ENCODE data around the gene UPK3B.
"Not testable (repeated sequence)": the region's sequence is repeated elsewhere in the genome, so short reads cannot be mapped to it uniquely, and the experiment has no call there.

UPK3B gene

GRCh38 chr7:76514926-76515771 is 4.8 kb downstream of the UPK3B start:
- DNase-seq = no peak

DNA sequence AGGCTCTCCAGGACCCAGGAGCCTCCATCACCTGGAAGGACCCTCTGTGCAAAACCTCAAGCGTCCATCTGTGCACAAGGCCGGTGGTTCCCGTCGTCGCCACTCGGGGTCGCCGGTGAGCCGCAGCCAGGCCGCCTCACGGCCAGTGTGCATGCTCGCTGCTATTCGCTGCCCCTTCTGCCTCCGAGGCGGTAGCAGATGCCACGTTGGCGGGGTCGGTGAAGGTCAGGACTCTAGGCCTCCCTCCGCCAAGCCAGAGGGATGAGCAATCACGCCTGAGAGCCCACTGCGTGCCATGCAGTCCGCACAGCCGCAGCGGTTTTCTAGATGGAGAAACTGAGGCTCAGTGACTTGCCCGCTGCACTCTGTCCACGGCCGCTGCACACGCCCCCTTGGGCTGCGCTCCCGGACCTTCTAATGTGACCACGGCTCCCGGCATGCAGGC is 5.7 kb downstream of the UPK3B start:
- DNase-seq = no peak

DNA sequence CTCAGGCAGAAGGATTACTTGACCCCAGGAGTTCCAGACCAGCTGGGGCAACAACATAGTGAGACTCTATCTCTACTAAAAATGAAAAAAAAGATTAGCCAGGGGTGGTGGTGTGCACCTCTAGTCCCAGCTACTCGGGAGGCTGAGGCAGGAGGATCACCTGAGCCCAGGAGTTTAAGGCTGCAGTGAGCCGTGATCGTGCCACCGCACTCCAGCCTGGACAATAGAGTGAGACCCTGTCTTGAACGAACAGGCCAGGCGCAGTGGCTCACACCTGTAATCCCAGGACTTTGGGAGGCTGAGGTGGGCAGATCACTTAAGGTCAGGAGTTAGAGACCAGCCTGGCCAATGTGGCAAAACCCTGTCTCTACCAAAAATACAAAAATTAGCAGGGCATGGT is 6.6 kb downstream of the UPK3B start:
- DNase-seq = not testable (repeated sequence)

DNA sequence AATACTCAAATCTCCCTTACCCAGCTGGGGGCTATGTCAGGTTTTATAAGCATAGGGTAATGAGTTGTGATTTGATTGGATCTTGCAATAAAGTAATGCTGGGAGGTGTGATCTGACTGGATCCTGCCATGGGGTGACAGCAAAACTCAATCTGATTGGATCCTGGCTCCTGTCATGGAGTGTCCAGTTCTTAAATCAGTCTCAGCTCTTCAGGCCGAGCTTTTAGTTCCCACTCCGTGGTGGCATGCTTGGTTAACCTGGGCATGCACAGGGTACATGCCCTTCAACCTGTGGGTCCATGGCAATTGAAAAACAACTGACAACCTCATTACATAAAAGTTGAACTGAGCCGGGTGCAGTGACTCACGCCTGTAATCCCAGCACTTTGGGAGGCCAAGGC is 15.8 kb downstream of the UPK3B start:
- DNase-seq = not testable (repeated sequence)

DNA sequence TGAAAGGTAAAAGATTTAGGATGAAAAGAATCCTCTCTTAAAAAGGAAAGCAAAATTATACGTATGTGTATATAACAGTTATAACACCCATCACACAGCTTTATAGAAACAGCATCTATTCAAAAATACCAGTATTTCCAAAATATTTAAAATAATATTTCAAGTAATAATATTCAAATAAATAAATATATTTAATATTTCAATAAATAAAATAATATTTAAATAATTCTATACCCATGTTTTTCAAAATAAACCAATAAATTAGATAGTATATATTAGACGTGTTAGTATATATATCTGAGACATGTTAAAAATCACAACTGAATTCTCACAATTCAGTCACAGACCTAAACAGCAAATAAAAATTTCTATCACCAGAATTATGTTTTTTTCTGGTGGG is 21.3 kb downstream of the UPK3B start:
- not testable (repeated sequence) for DNase-seq

GRCh38 chr7:76543197-76543596 is 32.8 kb downstream of the UPK3B start, which contains the start of gene SPDYE16:
Gene SPDYE16, minus strand, starts transcription at chr7:76543297. Its CDS starts 1,838 bp downstream, at chr7:76541459.
- DNase-seq = not testable (repeated sequence)

DNA sequence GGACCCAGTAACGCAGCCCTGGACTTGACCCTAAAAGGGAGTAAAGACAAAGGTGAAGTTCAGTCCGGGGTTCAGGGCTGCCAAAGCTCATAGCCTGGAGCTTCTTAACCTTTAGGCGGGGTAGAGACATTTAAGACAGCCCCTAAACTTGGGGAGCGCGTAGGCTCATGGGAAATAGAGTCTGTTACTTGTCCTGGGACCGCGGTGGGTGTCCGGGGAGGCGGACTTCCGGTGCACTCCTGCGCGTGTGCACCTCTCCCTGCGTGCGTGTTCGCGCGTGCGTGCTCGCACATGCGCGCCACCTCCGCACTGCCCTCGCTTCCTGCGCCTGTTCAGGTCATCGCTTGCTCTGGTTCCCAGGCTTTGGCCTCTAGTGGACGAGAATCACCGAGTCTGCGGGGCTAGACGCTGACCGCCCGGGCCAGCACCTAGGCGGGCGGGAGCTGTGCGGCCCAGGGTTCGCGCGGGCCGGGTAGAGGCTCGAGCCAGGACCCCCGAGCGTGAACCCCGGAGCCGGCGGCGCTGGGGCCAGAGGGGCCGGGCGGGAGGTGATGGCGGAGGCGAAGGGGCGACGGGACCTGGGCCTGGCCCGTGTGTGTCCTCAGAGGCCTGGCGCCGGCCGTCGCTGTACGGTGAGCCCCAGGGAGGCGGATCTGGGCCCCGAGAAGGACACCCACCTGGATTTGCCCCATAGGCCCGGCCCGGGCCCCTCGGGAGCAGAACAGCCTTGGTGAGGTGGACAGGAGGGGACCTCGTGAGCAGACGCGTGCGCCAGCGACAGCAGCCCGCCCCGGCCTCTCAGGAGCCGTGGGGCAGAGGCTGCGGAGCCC is 38.9 kb downstream of the UPK3B start:
- DNase-seq = peak; percentile 65 to 79 (median 68)

DNA sequence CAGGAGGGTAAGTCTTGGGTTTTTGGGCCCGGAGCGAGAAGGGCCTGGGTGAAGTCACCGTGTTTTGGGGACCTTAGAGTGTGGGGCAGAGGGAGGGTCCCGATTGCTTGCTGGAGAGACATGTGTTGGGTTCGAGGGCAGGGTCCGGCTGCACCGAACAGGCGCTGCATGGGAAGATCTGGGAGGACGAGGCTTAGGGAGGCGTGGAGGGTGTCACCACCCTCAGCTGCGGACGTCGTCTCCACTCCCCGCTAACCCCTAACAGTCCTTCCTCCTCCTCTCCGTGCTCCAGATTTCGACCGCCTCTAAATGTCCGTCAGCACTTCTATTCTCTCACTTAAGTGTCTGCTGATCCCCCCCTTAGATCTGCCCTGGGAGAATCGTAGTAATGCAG is 39.5 kb downstream of the UPK3B start:
- not testable (repeated sequence) for DNase-seq

DNA sequence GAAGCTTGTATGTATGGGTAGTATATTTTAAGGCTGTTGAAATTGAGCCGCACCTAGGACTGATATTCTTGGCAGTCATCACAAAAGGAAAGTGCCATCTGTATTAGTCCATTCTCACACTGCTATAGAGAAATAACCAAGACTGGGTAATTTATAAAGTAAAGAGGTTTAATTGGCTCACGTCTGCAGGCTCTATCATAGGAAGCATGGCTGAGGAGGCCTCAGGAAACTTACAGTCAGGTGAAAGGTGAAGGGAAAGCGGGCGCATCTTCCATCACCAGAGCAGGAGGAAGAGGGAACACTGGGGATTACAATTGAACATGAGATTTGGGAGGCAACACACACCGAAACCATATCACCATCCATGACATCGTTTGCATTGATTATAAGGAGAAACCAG is 41.6 kb downstream of the UPK3B start:
- not testable (repeated sequence) for DNase-seq

DNA sequence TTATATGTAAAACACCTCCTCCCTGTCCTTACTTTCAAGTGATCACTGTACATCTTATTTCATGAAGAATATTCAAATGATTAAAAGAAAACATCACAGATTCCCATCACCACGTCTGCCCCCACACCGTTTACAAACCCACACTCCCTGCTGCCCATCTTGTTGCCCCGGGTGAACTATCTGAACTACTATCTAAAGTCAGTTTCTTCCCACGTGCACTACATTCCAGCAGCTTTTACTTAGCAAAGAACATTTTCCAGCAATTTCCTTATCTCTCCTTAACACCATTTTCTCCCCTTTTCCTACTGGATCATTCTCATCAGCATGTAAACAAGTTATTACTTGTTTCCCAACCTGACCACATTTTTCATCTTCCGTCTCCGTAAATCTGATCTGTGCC is 49.3 kb downstream of the UPK3B start:
- DNase-seq = not testable (repeated sequence)

GRCh38 chr7:76560157-76560556 is 49.8 kb downstream of the UPK3B start:
- DNase-seq = not testable (repeated sequence)

GRCh38 chr7:76561342-76561741 is 51.0 kb downstream of the UPK3B start:
- DNase-seq = not testable (repeated sequence)

GRCh38 chr7:76565001-76565400 is 54.6 kb downstream of the UPK3B start:
- DNase-seq = not testable (repeated sequence)

Data from activated CD4-positive, CD25-positive, alpha-beta regulatory T cell (primary cell).